ENCODE data around the gene ANKFN1.

Gene ANKFN1

DNA sequence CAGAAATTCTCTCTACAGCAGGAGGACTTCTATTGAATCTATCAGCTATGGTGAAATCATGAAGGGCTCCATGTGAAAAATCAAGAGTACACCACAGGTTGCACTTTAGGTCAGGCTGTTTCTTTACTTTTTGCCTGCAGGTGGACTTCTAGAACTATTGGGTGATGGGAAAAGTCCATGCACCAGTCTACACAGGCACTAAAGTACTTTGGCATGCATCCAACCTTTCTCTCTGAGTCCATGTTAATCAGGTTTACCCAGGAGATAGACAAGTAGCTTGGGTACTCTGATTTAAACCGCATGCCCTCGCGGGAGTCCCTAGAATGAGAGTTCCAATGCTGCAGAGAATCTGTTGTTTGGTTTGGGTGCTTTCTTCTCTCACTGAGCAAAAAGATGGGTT lies 9.1 kb upstream of the ANKFN1 start:
- DNase-seq = no peak

DNA sequence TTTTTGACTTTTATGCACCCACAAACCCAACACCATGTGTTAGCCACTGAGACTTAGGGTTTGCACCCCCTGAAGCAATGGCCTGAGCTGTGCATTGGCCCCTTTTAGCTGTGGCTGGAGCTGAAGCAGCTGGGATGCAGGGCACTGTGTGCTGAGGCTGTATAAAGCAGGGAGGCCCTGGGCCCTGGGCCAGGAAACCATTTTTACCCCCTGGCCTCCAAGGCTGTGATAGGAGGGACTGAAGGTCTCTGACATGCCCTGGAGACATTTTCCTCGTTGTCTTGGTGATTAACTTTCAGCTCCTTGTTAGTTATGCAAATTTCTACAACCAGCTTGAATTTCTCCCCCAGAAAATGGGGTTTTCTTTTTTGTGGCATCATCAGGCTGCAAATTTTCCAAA lies 6.7 kb upstream of the ANKFN1 start:
- DNase-seq = no peak

DNA sequence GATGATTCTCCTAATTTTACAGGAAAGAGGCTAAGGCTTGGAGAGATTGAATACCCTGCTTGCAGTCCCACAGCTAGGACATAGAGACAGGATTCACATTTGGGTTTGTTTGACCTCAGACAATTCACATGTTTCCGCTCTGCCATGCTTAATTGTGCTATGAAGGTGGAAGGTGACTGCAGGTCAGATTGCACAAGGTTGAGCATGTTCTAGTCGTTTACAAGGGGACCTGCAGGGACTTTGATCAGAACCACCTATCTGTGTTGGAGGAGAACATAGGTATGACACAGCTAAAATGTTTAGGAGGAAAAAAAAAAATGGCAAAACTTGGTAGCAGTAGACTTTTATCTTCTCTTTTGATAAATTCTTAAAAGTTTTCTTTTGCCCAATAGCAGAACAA lies 4.9 kb upstream of the ANKFN1 start:
- no peak for DNase-seq

DNA sequence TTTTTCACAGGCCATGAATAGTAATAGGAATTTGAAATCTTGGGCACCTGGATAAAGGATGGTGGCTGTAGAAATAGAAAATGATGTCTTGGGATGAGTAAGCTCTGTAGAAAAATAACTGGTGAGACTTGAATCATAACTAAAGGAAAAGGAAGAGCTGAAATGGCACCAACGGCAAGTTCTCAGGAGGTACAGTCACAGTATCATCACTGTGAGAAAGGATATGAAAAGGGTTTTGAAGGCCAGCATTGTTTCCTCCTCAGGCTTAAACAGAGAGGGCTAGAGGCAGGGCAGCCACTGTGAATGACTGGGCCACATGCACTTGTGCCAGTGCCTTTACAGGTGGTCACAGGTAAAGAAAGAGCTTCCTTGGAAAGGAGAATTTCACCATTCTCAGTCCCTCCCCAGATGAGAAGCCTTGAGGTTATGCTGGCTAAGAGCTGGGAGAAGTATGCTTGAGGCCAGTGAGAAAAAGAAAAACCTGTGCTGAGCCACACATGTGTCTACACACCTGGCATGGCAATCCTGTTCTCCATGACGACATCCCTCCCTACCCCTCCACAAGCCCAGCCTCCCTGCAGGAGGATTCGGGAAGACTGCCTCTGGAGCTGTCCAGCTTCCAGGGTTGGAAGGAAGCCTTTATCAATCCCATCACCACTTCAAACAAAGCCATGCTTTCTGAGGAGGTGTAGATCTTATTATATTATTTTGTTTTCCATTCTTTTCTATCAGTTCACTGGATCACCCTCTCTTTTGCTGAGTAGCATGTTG lies 3.8 kb upstream of the ANKFN1 start:
- DNase-seq = no peak

DNA sequence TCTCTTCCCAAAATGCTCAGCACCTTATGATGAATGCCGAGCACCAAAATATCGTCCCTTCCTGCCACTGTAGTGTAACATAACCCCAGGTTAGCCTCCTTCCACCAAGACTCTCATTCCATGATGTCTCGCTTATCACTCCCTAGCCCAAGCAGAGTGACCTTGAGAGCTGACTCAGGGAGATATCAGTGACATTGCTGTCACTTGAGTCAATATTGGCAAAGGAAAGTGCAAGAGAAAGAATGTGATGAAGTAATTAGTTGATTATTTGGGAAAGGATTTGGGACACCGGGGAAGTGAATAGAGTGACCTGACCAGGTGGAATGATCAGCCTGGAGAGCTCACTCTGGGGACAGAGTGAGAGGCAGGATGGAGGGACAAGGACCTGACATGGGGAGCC lies 2.6 kb upstream of the ANKFN1 start:
- no peak for DNase-seq

DNA sequence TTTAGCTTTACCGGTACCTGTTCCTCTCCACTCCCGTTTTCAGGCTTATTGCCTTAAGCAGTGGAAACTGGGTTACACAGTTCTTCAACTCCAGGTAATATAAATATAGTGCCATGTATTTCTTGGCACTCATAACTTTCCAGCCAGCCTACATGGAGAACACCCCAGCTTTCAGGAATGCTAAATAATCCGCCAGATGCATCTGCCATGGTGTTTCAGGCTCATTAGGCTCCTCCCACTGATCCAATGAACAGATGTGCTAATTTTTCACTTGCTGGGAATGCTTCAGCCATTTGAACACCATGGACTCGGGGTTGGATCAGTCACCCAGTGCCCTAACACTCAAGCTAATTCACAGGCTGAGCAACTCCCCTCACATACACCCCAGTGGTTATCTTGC lies 4.6 kb downstream of the ANKFN1 start:
- no peak for DNase-seq

DNA sequence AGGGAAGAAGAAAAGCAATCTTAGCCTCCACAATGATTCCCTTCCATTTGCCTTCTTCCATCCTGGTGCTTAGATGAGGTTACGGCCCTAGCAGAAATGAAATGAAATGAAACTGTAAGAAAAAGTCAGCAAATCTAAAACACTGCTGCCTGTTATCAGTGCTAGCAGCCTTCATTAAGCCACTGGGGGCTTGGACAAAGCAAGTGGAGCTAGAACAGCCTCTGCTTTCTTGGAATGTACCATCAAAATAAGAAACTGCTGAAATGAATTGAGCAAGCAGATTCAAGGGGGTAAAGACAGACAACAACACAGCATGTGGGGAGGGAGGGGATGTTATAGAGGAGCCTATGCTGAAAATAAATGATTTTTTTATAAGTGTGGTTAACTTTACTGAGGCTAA lies 5.1 kb downstream of the ANKFN1 start:
- no peak for DNase-seq

DNA sequence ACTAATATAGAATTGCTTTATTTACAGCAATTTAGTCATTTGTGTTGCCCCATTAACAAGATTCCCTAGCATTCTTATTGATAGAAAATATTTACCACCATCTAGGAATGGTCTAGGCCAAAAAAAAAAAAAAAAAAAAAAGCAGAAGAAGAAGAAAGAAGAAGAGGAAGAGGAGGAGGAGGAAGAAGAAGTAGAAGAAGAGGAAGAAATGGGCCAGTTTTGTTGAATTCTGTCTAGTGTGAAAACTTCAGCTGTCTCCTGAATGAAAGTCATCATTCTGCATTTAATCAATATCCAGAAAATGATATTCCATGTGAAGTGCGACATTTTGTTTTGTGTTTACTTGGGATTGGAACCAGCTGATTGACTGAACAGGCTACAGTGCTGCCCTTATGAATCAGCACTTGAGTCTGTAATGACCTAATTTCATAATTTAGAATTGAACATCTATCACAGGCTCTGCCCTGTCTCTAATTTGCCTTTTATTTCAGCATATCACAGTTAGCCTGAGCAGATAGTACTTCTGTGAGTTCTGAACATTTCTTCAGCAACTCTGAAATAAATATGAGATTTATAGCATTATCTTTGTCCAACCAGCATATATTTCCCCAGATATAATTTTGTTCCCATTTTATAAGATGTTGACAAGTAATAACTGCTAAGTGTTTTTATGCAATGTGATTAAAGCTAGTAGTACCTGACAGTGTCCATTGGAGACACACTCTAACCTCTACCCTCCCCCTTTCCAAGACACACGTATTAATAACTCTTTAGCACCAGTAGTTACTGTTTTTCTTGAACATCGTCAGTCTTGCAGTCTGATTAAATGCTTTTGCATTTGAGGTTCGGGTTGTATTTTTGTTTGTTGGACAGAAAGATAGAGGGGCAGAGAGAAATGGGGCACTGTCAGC lies 5.9 kb downstream of the ANKFN1 start:
- DNase-seq = no peak

DNA sequence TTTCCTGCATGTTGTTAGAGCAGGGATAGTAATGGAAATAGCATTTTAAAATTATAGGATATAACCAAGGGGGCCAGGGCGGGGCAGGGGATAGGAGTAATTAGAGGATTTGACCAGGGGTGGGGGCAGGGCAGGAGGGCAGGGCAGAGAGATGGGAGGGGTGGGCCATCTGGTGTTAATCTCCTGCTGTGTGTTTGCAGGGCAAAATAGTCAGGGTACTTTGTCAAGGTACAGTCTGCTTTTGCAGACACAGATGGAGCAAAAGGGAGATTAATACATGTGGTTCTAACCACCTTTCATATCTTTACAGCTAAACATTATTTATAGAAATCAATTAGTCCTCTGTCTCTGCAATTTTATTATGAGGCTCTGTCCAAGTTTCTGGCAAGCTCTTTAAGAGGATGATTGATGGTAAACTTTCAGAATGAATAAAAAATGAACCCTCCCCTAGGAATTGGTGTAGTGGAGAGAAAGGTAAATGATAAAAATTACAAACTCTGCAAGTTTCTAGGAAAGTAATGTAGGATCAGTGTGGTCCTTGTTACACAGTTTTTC lies 6.6 kb downstream of the ANKFN1 start:
- no peak for DNase-seq

DNA sequence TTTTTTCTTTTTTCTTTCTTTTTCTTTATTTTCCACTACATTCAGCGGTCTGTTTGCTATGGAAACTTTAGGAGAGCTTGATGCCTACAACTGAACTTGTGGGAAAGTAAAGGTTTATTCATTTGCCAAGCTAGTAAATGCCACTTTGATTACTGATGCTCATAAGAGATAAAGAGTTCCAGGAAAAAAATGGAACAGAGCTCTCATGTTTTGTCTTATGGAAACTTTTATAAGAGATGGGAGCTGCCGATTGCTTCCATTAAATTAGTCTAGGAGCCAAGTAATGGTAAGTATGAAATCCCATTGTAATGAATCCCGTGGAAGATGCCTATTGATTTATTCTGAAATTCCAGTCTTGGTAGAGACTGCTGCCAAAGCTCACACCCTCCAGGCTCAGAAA lies 7.1 kb downstream of the ANKFN1 start:
- DNase-seq = no peak

DNA sequence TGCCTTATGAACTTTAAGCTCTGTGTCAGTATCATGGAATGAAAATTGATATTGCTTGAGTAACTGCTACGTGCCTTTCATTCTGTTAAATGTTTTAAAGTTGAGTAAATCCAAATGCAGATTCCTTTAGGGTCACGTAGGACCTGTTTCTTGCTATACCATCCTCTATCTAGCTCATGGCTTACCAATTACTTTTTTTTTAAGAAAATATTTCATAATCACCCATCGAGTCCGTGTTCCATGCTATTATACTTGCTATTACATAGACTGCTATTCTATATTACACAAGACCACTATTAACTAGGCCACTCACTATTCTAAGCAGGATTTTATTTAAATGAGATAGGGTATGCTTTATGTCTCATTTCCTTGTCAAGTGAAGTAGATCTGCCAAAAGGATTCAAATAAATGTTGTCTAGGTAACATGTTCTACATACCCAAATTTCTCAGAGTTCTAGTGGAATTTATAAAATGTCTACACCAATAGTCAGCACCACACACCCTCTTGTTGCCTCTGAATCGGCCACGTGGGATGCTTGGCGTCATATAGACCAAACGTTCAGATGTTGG lies 11.9 kb downstream of the ANKFN1 start:
- DNase-seq = no peak

DNA sequence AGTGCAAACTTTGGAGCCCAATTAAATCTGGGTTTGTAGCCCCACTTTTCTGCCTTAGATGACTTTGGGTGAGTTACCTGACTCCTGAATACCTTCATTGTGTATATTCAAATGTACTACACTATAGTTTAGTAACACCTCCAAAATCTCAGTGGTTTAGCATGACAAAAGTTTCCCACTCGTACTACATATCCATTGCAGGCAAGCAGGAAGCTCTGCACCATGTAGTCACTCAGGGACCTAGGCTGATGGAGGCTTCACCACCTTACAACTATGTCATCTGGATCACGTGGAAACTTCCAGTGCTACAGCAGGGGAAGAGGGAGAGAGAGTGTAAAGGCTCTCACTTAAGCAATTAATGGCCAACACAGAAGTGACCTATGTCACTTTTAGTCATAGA lies 14.2 kb downstream of the ANKFN1 start:
- DNase-seq = no peak

DNA sequence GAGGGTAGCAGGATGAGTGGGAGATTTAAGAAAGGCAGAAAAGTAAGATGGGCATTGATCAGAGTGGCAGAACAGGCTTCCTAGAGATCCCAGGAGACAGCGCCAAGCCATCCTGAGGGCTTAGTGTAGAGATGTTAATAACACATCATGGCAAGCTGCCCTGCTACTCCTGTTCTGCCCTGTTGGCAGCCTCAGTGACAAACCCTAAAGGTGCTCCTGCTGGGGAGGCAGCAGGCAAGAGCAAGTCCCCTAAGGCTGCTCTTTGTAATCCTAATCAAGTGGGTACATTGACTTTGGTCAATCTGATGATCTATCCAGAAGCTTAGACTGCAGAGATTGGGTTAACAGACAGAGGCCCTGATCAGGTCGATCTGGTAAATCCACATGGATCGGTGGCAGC lies 16.3 kb downstream of the ANKFN1 start:
- no peak for DNase-seq

DNA sequence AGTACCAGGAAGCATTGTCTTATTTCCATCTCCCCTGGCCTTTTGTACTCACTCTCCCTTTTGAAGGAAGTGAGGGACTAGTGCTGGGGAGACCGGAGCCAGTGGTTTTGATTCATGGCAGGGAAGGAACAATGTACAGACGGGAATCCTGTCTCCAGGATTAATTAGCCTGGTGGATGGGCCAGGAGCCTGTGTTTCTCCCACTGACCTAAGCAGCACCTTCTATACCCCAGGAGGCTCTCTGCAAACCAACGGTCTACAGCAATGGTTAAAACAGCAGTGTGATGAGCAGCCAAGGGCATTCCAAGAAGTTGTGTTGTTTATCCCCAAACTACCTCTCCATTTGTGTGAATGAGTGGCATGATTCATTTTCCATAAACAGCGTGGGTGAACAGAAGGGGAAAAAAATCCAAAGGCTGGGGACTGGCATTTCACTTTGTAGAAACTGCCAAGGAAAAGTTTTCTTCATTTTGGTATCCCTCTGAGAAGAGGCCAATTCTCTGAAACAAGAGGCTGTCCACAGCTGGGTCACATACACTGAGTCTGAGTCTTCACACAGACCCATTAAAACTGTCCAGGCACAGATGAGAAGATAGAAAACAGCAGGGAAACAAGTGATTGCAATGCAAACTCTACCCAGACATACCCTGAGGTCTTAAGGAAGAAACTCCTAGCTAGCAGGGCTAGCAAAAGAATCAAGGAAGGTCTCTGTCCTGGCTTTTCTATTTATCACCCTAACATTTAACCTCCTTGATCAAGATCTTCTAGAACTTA lies 18.1 kb downstream of the ANKFN1 start:
- no peak for DNase-seq

DNA sequence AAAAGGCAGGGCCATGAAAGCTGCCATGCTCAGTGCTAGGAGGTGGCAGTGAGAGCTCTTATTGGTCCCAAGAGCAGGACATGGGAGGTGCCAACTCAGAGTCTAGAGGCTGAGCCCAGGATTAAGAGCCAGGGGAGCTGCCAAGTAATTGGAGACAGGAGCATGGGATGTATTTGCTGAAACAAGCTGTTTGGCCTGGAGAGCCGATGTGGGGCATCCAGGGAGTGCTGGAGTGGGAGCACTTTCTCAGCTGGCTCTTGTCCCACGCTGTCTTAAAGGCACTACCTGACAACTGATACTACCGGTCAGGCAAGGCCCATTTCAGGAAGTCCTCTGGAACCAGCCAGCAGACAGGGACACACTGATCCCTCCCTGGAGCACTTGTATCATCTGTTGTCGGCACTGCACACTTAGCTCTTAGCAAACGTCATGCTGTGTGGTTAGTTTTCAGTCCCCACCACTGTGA lies 19.3 kb downstream of the ANKFN1 start:
- DNase-seq = no peak

DNA sequence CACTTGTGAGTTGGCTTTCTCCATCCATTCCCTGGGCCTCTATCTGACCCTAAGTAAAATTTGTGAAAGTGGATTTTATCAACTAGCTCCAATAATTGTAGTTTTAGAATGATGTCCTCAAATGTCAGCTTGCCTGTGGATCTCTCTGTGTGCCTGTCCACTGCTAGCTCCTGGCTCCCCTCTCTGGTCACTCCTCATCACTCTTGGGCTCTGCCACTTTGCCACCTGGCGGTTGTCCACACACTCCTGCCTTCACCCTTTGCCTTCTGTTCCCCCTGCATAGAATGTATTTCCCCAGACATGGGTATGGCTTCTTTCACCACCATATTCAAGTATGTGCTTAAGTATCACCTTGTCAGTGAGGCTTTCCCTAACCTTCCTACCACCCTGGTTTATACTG lies 19.8 kb downstream of the ANKFN1 start:
- no peak for DNase-seq

DNA sequence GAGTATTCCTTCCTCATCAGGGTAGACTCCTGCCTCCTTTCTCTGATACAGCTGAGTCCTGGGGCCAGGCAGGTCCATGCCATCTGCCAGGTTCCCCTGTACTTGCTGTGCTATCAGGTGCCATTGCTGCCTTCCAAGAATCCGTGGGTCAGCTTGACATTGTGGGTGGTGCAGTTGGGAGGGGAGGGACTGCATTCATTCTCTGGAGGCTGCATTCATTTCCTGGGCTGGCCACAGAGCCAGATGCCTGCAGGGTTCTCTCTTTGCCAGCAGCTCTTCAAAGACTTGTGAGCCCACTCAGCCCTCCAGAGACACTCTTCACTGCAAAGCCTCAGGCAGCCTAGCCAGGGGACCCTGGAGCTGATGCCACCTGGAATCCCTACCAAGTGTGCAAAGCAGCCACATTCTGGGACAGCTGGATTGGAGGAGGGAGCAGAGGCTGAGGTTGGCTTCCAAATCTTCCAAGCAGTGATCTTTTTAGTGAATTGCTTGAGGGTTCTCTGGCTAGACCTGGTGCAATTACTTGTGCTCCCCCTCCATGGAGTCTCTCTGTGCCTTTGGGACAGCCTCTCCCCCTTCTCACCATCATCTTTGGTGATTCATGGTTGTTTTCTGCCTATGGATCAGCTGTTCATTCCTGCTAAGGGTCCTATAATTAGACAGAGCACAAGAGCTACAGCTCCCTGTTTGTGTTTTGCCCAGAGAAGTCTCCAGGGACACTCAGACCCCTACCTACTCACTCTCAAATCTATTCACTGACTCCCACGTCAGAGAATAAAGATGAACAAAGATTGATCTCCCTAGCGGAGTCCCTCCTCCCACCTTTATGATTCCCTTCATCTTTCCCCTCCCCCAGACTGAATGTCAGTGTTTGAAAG lies 20.9 kb downstream of the ANKFN1 start:
- no peak for DNase-seq

DNA sequence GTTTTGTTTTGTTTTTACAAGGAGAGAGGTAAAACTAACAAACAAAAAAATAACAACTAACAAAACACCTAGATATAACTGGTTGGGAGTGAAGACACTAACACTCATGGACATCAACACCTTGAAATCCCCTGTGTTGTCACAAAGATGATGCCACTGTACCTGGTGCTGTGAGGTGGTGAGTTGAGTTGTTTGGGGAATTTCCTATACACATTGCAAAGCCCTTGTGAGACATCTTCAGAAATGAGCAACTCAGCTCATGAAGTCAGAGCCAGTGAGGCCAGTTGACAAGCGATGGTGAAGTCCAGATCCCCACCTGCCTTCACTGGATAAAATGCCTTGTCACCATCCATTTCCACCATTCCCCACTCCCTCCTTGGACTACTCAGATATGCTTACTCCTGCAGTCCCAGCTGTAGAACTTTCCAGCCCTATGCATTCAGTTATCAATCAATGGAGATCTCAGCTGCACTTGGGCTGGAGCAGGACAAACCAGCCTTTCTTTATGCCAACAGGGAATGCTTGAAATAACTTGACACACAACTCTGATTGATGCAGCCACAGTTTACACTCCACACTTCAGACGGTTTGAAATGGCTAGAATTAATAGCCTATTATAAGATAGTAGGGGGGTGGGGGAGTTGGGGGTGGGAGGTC lies 22.2 kb downstream of the ANKFN1 start:
- DNase-seq = no peak

DNA sequence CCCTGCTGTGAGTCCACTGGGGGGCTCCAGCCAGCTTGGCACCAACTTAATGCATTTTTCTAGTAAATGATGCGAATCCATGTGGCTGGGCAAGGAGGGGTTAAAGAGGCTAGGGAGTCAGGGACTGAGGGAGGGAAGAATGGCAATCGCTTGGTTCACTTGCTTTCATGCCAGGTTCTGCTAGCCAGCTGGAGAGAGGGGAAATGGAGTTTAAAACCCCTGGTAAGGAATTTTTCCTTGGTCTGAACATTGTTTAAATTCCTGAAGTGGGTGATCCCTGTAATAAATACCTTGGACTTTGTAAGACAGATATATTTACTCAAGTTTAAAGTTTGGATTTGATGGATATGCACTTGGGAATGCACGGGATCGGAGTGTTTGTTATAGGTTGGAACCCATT lies 22.8 kb downstream of the ANKFN1 start:
- DNase-seq = no peak

DNA sequence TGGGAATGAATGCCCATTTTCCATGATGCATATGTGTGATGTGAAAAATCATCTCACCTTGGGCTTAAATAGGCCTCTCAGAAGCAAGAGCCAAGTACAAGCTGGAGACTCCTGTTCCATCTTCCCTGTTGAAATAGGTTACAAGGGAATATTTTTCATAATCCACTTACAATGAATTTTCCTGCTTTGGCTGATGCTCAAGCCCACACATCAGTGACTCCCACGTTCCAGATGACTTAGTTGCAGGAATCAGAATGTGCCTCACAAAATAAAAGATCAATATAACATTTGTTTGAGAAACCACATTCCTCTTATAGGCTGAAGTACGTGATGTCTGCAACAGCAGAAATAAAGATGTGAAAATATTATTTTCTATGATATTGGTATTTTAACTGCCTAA lies 24.1 kb downstream of the ANKFN1 start:
- DNase-seq = no peak

DNA sequence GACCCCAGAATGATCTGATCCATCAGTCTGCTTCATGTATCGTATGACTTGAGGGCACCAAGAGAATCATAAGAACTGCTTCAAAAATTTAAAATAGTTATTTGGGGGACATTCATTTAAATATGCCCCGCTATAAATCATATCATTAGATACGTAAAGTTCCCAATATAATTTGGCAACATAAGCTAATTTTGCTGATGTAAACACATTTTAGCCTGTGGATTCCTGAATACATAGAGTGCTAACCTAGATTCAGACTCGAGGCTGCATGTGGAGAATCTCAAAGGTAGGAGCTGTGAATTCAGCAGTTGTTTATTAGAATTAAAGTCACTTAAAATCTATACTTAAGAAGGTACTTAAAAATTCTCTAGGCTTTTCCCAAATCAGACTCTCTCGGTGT lies 24.9 kb downstream of the ANKFN1 start:
- no peak for DNase-seq
